NCI-H510A (cell line): ENCODE measurements around the gene UBE2G1.
"Not testable (repeated sequence)": the region's sequence is repeated elsewhere in the genome, so short reads cannot be mapped to it uniquely, and the experiment has no call there.

Experiments
- DNase-seq: peaks from one replicate; lab custom pipeline; 2025; lab: John Stamatoyannopoulos, UW

Gene UBE2G1

DNA sequence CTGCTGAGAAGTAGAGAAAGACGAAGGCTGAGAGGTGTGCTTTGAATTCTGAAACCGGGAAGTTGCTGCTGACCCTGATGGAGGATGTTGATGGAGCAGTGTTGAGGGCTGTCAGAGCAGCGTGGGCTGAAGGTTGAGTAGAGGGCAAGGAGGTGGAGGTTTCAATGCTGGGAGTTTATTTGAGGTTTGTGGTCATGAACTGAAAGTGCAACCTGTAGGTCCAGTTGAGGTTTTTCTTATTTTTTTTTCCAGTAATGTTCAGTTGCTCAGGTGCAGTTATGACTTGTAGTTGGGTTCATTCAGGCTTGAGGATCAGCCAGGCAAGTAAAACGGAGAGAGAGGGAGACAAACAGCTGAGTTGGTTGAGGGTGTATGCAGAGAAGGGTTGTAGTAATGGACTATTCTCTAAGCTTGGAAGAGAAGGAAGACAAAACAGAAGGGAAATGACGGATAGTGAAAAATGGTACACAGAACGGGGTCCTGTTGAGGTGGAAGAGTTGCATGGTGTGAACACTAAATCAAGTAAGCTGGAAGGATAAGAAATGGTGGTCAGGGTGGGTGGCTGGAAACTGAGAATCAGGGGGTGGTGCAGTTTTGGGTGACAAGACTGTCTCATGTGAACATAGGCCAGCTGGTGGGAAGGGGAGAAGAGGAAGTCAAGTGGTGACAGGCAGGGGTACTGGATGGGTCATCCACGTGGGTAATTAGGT is 8.7 kb upstream of the UBE2G1 start:
- no peak for DNase-seq

DNA sequence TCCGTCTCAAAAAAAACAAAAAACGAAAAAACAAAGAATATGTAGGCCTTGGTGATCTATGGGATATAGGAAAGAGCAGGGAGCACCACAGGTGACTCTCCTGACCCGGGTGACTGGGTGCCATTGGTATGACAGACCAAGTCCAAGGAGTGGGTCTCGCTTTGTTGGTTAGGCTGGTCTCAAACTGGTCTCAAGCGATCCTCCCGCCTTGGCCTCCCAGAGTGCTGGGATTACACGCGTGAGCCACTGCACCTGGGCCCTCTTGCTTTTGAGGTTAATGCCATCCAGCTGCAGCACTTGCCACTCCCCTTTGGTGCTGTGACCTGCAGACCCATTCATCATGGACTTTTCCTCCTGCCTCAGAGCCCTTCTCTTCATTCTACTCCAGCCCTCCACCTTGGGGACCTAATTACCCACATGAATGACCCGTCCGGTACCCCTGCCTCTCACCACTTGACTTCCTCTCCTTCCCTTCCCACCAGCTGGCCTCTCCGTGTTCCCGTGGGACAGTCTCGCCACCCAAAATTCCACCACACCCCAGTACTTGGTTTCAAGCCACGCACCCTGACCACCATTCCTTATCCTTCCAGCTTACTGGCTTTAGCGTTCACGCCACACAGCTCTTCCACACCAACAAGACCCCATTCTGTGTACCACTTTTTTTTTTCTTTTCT is 3.2 kb upstream of the UBE2G1 start:
- no peak for DNase-seq

DNA sequence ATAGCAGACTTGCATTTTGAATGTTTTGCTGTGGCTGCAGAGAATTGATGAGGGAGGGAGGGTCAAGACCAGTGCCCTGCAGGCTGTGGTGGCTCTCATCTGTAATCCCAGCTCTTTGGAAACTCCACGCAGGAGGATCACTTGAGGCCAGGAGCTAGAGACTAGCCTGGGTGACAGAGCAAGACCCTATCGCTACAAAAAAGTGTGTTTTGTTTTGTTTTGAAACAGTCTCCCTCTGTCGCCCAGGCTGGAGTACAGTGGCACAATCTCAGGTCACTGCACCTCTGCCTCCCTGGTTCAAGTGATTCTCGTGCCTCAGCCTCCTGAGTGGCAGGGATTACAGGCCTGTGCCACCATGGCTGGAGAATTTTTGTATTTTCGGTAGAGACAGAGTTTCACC is 1.9 kb upstream of the UBE2G1 start:
- DNase-seq: no peak

DNA sequence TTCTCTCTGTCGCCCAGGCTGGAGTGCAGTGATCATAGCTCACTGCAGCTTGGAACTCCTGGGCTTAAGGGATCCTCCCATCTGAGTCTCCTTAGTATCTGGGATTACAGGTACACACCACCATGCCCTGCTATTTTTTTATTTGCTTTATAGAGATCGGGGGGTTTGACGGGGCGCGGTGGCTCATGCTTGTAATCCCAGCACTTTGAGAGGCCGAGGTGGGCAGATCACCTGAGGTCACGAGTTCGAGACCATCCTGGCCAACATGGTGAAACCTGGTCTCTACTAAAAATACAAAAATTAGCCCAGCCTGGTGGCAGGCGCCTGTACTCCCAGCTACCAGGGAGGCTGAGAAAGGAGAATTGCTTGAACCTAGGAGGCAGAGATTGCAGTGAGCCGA is 702 bp upstream of the UBE2G1 start:
- not testable (repeated sequence) for DNase-seq

DNA sequence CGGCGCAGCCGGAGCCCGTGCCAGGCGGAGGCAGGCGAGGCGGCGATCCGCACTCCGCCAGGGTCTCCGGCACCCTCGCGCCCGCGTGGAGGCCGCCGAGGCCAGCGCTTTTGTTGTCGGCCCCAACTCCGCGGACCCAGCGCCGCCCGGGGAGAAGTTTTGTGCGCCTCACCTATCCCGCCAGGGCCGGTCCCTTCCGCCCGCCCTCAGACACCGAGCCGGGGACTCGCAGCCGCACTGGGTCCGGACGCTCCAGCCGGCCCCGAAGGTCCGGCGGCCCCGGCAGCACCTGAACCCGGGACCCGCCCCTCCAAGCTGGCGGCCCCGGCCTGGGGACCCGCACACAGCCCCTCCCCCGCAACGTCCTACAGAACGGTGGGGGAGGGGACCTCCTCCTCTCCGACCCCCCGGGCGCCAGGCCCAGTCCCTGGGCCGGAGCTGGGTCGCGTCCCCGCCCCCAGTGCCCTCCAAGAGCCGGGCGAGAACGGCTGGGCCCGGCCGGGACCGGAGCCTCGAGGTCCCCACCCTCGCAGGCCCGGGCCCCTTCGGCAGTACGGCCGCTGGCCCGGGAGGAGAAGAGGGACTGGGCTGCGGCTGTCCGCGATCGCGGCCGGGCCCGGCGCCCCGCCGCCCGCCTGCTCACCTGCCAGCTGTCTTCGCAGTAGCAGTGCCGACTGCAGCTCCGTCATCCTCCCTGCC is 698 bp downstream of the UBE2G1 start:
- DNase-seq: peak; percentile 15

DNA sequence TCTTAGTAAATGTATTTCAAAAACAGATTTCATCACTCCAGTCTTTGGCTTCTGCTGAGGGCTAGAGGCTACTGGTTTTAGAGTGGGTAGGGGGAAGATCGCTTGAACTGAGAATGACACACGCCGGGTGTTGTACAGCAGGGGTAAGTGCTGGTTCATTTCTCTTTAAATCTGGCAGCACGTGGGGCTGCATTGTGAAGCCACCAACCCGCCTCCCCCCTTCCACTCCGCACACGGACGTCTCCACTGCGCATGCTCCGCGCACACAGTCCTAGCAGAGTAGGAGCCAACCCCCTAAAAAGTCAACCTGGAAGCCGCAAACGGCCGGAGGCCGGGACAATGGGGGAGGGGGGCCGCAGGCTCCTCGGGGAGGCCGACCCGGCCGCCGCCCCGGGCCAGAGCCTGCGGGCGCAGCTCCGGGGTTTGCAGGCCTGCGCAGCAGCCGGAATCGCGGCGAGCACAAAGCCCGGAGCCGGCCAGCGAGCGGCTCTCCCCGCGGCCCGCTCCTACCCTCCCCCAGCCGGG is 1.3 kb downstream of the UBE2G1 start:
- DNase-seq: peak; percentile 91

DNA sequence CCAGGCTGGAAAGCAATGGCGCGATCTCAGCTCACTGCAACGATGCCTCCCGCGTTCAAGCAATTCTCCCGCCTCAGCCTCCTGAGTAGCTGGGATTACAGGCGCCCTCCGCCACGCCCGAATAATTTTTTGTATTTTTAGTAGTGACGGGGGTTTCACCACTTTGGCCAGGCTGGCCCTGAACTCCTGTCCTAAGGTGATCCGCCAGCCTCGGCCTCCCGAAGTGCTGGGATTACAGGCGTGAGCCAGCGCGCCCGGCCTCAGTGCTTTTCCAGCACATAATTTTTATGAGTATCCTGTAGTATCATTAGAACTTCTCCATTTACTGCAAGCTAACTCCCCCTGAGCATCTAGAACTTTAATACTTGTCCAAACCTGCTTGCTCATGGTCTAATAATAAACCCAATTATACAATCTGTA is 1.8 kb downstream of the UBE2G1 start:
- DNase-seq: no peak

DNA sequence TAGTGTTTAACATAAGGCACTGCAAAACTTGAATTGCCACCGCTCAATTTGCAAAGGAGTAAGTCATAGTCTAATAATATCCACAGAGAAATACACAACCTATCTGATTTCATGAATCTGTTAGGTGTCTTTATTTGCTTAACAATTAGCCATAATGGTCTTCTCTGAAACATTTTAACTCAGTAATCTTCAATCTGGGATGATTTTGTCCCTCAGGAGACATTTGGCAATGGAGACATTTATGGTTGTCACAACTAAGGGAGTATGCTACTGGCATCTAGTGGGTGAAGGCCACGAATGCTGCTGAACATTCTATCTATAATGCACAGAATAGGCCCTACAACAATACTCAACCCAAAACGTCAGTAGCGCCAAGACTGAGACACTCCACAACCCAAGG is 4.3 kb downstream of the UBE2G1 start:
- no peak for DNase-seq

DNA sequence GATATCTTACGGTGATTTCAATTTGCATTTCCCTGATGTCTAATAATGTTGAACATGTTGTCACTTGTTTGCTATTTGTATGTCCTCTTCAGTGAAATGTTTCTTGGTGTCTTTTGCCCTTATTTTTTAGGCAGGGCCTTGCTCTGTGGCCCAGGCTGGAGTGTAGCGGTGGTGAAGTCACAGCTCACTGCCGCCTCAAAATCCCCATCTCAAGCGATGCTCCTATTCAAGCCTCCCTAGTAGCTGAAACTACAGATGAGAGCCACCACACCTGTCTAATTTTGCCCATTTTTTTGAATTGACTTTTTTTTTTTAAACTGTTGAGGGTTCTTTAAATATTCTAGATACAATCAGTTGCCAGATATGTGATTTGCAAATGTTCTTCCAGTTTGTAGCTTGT is 8.3 kb downstream of the UBE2G1 start:
- DNase-seq: no peak

DNA sequence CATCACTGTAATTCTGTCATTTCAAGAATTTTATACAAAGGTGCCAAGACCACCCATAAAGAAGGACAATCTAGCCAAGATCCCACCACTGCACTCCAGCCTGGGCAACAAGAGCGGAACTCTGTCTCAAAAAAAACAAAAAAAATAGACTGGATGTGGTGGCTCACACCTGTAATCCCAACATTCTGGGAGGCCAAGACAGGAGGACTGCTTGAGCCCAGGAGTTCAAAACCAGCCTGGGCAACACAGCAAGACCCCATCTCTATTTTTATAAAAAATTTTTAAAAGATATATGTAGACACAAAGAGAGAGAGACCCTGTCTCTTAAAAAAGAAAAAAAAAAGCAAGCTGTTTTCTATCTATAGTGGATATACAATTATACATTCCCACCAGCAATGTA is 8.8 kb downstream of the UBE2G1 start:
- DNase-seq: no peak

DNA sequence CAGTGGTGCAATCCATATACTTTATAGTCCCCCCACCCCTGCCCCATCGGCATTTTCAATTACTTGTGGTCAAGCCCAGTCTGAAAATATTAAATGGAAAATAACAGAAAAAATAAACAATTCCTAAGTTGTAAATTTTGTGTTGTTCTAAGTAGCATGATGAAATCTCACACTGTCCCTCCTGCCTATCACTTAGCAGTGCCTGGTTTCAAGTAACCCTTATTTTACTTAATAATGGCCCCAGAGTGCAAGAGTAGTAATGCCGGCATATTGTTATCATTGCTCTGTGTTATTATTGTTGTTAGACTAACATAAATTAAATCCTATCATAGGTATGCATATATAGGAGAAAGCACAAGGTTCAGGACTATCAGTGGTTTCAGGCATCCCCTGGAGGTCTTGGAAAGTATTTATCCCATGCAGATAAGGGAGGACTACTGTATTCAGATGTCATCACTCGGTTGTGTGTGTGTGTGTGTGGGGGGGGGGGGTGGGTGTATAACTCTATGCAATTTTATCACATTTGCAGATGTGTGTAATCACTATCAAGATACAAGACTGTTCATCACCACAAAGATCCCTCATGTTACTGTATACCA is 9.3 kb downstream of the UBE2G1 start:
- no peak for DNase-seq

DNA sequence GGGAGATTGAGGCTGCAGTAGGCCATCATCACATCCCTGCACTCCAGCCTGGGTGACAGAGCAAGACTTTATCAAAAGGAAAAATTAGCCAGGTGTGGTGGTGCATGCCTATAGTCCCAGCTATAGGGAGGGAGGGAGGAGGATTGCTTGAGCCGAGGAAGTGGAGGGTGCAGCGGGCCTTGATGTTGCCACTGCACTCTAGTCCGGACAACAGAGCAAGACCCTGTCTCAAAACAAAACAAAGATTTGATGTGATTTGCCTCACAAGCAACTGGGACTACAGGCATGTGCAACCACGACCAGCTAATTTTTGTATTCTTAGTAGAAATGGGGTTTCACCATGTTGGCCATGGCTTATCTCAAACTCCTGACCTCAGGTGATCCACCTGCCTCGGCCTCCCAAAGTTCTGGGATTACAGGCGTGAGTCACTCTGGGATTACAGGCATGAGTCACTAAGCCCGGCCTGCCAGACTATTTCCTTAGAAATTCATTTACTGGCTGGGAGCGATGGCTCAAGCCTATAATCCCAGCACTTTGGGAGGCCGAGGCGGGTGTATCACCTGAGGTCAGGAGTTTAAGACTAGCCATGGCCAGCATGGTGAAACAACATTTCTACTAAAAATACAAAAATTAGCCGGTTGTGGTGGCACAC is 11.5 kb downstream of the UBE2G1 start:
- no peak for DNase-seq

DNA sequence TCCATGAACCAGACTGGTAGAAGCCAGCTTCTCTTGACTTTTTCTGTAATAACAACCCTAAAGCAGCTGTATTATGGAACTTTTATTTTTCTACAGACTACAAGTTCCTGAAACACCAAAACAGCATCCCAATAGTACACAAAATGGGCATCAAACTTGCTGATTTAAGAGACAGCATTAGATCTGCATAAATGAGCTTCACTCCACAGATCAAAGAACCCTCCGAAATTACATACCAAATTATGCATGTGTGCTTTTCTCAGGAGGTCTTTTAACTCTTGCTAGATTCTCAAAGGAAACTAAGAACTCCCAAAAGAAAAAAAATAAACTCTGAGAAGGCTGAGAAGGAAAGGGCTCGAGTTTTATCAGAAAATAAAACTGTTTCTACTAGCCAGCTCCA is 12.3 kb downstream of the UBE2G1 start:
- no peak for DNase-seq

DNA sequence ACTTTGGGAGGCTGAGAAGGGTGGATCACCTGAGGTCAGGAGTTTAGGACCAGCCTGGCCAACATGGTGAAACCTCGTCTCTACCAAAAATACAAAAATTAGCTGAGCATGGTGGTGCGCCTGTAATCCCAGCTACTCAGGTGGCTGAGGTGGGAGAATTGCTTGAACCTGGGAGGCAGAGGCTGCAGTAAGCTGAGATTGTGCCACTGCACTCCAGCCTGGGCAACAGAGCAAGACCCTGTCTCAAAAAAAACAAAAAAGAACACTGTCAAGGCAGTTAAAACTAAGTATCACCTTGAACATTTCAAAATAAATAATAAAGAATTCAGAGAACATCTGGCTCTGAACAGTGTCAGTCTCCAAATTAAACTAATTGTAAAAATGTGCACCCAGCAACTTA is 16.3 kb downstream of the UBE2G1 start:
- not testable (repeated sequence) for DNase-seq

DNA sequence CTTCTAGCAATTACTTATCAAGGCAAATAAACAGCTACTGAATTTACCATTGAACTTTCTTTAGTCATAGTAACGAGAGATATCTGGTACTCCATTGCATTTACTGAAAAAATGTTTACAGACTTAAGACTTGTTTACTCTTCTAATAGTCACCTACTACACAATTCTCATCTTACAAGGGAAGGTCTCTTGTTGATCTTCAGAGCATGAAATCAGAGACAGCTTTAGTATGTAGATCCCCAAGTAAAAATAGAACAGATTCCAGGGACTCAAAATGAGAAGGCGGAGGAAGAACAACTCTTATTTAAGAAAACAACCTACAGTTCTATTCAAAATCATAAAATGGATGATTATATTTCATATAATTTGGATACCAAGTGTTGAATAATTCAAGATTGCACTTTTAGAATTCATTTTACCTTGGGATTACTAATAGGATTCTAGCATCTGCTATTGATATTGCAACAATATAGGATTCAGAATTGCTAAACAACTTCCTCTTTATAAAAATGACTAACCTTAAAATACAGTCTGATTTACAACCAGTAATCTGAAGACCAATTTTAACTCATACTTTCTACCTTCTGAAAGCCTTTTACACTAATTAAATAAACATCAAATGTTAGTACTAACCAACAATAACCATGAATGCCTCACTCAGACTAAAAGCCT is 20.8 kb downstream of the UBE2G1 start:
- DNase-seq: no peak

DNA sequence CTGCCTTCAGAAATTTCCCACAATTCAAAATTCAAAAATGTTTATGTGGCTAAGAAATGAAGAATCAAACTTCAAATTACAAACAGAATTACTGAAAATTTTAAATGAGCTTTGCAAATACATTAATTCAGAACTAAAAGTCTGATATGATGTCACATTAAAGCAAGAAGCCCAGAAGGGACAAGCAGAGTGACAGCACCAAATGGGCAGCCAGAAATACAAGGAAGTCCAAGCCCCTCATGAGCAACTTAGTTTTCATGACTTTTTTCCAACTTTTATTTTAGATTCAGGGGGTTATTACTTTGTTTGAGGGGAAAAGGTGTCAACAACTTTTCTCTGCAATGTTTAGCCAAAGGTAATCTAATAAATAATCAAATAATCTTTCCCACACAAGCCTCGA is 21.5 kb downstream of the UBE2G1 start:
- DNase-seq: no peak

DNA sequence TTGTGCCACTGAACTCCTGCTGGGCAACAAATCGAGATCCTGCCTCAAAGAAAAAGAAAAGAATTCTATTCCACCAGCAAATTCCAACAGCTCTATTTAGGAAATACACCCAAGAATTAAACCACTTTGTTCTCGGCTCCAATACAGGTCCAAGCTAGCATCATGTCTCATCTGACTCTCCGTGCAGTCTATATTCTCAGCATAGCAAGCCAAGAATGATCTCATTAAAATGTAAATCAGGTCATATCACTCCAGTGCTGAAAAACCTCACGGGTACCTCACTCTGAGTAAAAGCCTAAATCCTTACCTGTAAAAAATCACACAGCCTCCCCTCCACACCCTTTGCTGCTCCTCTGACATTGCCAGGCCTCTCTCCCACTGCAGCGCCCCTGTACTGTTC is 23.9 kb downstream of the UBE2G1 start:
- DNase-seq: no peak

DNA sequence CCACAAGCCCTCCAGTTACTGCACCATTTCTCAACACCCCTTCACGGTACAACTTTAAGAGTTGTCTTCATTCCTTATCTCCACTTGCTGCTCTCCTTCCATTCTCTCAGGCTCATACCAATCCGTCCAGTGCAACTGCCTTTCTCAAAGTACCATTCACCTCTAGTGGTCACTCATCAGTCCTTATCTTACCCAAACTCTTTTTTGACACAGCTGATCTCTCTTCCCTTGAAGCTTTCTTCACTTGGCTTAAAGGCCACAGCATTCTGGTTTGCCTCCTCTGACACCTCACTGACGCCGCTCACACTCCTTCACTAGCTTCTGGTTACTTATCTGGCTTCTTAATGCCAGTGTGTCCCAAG is 24.9 kb downstream of the UBE2G1 start:
- no peak for DNase-seq

DNA sequence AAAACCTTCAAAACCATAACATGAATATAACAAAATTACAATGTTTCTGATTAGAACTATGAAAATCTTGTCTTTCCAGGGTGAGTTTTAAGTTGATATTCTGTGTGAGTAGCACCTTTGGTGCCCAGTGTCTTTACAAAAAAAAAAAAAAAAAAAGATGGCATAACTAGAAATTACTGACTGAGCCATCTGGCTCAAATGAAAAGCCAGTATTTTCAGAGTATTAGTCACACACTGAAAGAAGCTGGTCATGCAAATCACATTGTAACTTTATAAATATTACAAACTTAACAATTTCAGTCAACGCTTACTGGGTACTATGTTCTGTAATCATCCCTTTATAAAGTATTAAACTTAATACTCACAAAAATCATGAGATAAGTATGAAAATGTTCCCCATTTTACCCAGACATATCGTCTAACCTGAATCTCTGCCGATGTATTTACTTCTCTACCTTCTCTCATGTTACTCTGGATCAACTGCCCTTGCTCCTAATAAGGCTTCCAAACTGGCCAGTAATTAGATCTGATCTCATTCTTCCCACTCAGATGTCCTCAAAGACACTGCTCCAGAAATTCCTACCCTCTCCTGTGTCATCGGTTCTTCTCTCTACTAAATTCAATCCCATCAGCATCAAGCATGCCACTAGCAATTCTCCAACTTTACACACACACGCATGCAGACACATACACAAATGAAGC is 25.4 kb downstream of the UBE2G1 start:
- DNase-seq: no peak

DNA sequence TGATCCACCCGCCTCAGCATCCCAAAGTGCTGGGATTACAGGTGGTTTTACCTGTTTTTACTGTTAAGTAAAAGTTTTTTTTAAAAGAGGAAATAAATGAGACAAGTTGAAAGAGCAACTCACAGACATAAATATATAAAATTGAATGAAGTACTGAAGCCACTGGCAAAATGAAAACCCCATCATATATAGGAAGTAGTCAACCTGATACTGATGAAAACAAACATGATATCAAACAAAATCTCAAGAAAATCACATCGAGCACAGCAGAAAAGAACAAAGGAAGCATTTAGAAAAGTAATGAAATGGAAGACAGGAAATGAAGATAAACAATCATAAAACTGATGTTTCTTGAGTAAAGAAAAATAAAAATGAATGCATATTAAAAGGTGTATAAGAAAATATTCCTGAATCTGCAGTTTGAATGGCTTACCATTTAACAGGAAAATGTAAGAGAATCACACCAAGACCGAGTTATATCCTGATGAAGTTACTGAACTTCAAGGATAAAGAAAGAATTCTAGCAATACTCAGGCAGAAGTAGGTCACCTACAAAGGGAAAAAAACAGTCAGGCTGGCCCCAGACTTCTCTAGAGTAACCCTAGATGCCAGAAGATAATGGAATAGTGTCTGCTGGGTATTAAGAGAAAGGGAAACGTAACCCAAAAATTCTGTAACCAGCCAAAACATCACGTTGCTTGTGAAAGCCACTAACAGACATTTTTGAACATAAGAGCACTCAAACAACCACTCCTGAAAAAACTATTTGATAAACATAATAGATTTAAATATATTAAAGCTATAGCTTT is 31.5 kb downstream of the UBE2G1 start:
- DNase-seq: no peak
